ENCODE measurements around the gene KIDINS220. TPM values are rescaled to one million over a fixed set of nuclear protein-coding genes. Genes with fewer than 3 reads are reported as not detected.

Gene KIDINS220
- total and polyA plus RNA-seq, 2 of the 13 experiments (the other 11 are each of a cell fraction or from before 2014, with no cell fraction given) = 25.2 to 32.3 TPM

GRCh38 chr2:8754106-8754776 is 83.2 kb downstream of the KIDINS220 start:
- Histone ChIP-seq H3K27ac (ENCODE audit: extremely low read length, insufficient read depth, low read length) (no peak overlapping the region), H4K20me1 (ENCODE audit: insufficient read depth, low read length) (no peaks in the 10 kb centered on the region), H3K4me3 (replicated peaks in 1 of 3; ENCODE audit: insufficient read depth in 1 of 3, low read depth in 2 of 3, low read length in 3 of 3) (no peak overlapping the region), H3K27me3 (ENCODE audit: control insufficient read depth in 1 of 2, insufficient read depth in 2 of 2, low read length in 2 of 2) (no peaks in the 10 kb centered on the region), H3K4me1 (ENCODE audit: insufficient read depth, low read length) (no peaks in the 10 kb centered on the region), H3K36me3 (replicated peaks in 1 of 2; ENCODE audit: control insufficient read depth in 1 of 2, insufficient read depth in 2 of 2, low read length in 2 of 2) (peaks cover 3 to 8% of the 10 kb centered on the region in 2 experiments; a peak in 4 of 5 replicates), H3K4me2 (ENCODE audit: low read depth, low read length) (no peak overlapping the region), H3K9ac (ENCODE audit: insufficient read depth, low read depth, low read length) (no peak overlapping the region), H2AFZ (ENCODE audit: low read length) (no peak overlapping the region), H3K9me3 (ENCODE audit: low read length) (peaks cover 16% of the 10 kb centered on the region), H3K79me2 (ENCODE audit: insufficient read depth, low read length) (no peaks in the 10 kb centered on the region)
- intact Hi-C loops (cut with micrococcal nuclease; ENCODE audit: unreplicated experiment) = no loop called here
- no TSS peak for BruUV-seq (replicated peaks)
- no peak for DNase-seq (ENCODE audit: low spot score)
- in situ Hi-C loops (cut with HindIII; ENCODE audit: extremely low pct_ligation_motif_present, low pct_unique_long_range_greater_than_20kb) = no loop called here
- POLR2A ChIA-PET = interaction anchor here (1.2 kb wide), 1 partner anchor 73 kb away, joined by 3 read pairs; the partner anchor contains the start of gene ID2
- FAIRE-seq = no peak
- CTCF ChIA-PET (ENCODE audit: low intra/inter-chr PET ratio, low total read pairs) = no interaction called here
- ATAC-seq = no peak
- TF ChIP-seq ZNF430 (CRISPR knock-in tag; IDR thresholded peaks at IDR 0.05) = no peak
- TF ChIP-seq, protein P1, sequence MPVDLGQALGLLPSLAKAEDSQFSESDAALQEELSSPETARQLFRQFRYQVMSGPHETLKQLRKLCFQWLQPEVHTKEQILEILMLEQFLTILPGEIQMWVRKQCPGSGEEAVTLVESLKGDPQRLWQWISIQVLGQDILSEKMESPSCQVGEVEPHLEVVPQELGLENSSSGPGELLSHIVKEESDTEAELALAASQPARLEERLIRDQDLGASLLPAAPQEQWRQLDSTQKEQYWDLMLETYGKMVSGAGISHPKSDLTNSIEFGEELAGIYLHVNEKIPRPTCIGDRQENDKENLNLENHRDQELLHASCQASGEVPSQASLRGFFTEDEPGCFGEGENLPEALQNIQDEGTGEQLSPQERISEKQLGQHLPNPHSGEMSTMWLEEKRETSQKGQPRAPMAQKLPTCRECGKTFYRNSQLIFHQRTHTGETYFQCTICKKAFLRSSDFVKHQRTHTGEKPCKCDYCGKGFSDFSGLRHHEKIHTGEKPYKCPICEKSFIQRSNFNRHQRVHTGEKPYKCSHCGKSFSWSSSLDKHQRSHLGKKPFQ (CRISPR knock-in tag; IDR thresholded peaks at IDR 0.05; ENCODE audit: insufficient replicate concordance) = no peak
- TF ChIP-seq ERF (CRISPR knock-in tag; IDR thresholded peaks at IDR 0.05) = no peak
- TF ChIP-seq MAF1 (CRISPR knock-in tag; IDR thresholded peaks at IDR 0.05; ENCODE audit: borderline replicate concordance) = no peak
- TF ChIP-seq ZNF609 (CRISPR knock-in tag; IDR thresholded peaks at IDR 0.05; ENCODE audit: borderline replicate concordance) = no peak
- TF ChIP-seq CHD4 (IDR thresholded peaks at IDR 0.05; ENCODE audit: borderline replicate concordance, low read length) = no peak
- TF ChIP-seq HBP1 (CRISPR knock-in tag; IDR thresholded peaks at IDR 0.05; ENCODE audit: low read depth) = no peak
- no peak for TF ChIP-seq NR2F2 (IDR thresholded peaks at IDR 0.05; ENCODE audit: borderline replicate concordance, low read depth)
- TF ChIP-seq, protein P2, sequence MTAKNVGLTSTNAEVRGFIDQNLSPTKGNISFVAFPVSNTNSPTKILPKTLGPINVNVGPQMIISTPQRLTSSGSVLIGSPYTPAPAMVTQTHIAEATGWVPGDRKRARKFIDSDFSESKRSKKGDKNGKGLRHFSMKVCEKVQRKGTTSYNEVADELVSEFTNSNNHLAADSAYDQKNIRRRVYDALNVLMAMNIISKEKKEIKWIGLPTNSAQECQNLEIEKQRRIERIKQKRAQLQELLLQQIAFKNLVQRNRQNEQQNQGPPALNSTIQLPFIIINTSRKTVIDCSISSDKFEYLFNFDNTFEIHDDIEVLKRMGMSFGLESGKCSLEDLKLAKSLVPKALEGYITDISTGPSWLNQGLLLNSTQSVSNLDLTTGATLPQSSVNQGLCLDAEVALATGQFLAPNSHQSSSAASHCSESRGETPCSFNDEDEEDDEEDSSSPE (CRISPR knock-in tag; IDR thresholded peaks at IDR 0.05) = no peak
- TF ChIP-seq ZFP62 (CRISPR knock-in tag; IDR thresholded peaks at IDR 0.05) = no peak
- no peak for TF ChIP-seq ATF1 (CRISPR knock-in tag; IDR thresholded peaks at IDR 0.05)
- no peak for TF ChIP-seq KMT2B (CRISPR knock-in tag; IDR thresholded peaks at IDR 0.05)
- no peak for TF ChIP-seq ZGPAT (CRISPR knock-in tag; IDR thresholded peaks at IDR 0.05)

All from HepG2 (cell line).